ENCODE measurements around the gene KCNN4. TPM values are rescaled to one million over a fixed set of nuclear protein-coding genes. Genes with fewer than 3 reads are reported as not detected.
"Not testable (repeated sequence)": the region's sequence is repeated elsewhere in the genome, so short reads cannot be mapped to it uniquely, and the experiment has no call there.

The KCNN4 gene
- total RNA-seq, result 69.2 TPM

GRCh38 chr19:43780706-43781525 is at the start of gene KCNN4:
TSS of gene KCNN4 (minus strand) at chr19:43780973. CDS start at chr19:43780861, 112 bp downstream.
- DNase-seq (ENCODE audit: low spot score), result peak; percentile 76

GRCh38 chr19:43826787-43827754 is 46.3 kb upstream of the KCNN4 start, which contains the start of gene ZNF283:
TSS of gene ZNF283 (plus strand) at chr19:43827321. CDS start at chr19:43833505, 6,184 bp downstream.
- peak; percentile 92 for DNase-seq (ENCODE audit: low spot score)

GRCh38 chr19:43824572-43824971 is 43.8 kb upstream of the KCNN4 start:
- DNase-seq (ENCODE audit: low spot score), result not testable (repeated sequence)

GRCh38 chr19:43823856-43824255 is 43.1 kb upstream of the KCNN4 start:
- not testable (repeated sequence) for DNase-seq (ENCODE audit: low spot score)

- DNase-seq (ENCODE audit: low spot score), result no peak
These were observed 40.1 kb upstream of the KCNN4 start for GRCh38 chr19:43820884-43821215.

- DNase-seq (ENCODE audit: low spot score), result no peak
These were observed 39.5 kb upstream of the KCNN4 start for GRCh38 chr19:43820098-43820883.

- DNase-seq (ENCODE audit: low spot score), result no peak
These were observed 37.7 kb upstream of the KCNN4 start for GRCh38 chr19:43818500-43818899.

- not testable (repeated sequence) for DNase-seq (ENCODE audit: low spot score)
These were observed 36.7 kb upstream of the KCNN4 start for GRCh38 chr19:43817454-43817853.

GRCh38 chr19:43814663-43815352 is 34.0 kb upstream of the KCNN4 start:
- DNase-seq (ENCODE audit: low spot score), result no peak

- no peak for DNase-seq (ENCODE audit: low spot score)
These were observed 31.9 kb upstream of the KCNN4 start for GRCh38 chr19:43812688-43813087.

GRCh38 chr19:43812259-43812658 is 31.5 kb upstream of the KCNN4 start:
- no peak for DNase-seq (ENCODE audit: low spot score)

GRCh38 chr19:43811837-43812236 is 31.1 kb upstream of the KCNN4 start:
- no peak for DNase-seq (ENCODE audit: low spot score)

- no peak for DNase-seq (ENCODE audit: low spot score)
These were observed 29.3 kb upstream of the KCNN4 start for GRCh38 chr19:43809762-43810696.

GRCh38 chr19:43807651-43808050 is 26.9 kb upstream of the KCNN4 start:
- no peak for DNase-seq (ENCODE audit: low spot score)

- DNase-seq (ENCODE audit: low spot score), result no peak
These were observed 26.1 kb upstream of the KCNN4 start for GRCh38 chr19:43806848-43807247.

- not testable (repeated sequence) for DNase-seq (ENCODE audit: low spot score)
These were observed 25.6 kb upstream of the KCNN4 start for GRCh38 chr19:43806401-43806800.

GRCh38 chr19:43804432-43804831 is 23.7 kb upstream of the KCNN4 start:
- no peak for DNase-seq (ENCODE audit: low spot score)

GRCh38 chr19:43802216-43802951 is 21.6 kb upstream of the KCNN4 start, which contains the start of gene LYPD5:
TSS of gene LYPD5 (minus strand) at chr19:43802447. CDS start at chr19:43802380, 67 bp downstream.
- DNase-seq (ENCODE audit: low spot score), result no peak

GRCh38 chr19:43799502-43800142 is 18.8 kb upstream of the KCNN4 start:
- DNase-seq (ENCODE audit: low spot score), result no peak

Measured in ureter (tissue), 1 donor.